Cardiac septum (tissue), 1 donor: ENCODE measurements around the gene EIF5A. TPM values are rescaled to one million over a fixed set of nuclear protein-coding genes. Genes with fewer than 3 reads are reported as not detected.

Experiments used
- DNase-seq: peaks from one replicate; pipeline ENCODE4 v3.0.0-alpha.2; 2020; ENCODE audit warnings: low spot score
- intact Hi-C: fragments of 100-400 bp; cut with DNase I; formaldehyde crosslinking; loops from one replicate; pipeline ENCODE4 v1.14.0; 2022
- total RNA-seq: library from RNA; stranded (reverse); fragmentation: NEBNext Ultra II Directional; extraction: Animal tissue kit (Norgen Biotek cat#: 25700); gene quantifications from one replicate; pipeline ENCODE4 v1.2.1, GENCODE V29; 2021
- donor health status: DM: no; HTN: no; CAD: no.

Gene EIF5A
- total RNA-seq, 1 donor from 2014 or later, result 263 TPM

DNA sequence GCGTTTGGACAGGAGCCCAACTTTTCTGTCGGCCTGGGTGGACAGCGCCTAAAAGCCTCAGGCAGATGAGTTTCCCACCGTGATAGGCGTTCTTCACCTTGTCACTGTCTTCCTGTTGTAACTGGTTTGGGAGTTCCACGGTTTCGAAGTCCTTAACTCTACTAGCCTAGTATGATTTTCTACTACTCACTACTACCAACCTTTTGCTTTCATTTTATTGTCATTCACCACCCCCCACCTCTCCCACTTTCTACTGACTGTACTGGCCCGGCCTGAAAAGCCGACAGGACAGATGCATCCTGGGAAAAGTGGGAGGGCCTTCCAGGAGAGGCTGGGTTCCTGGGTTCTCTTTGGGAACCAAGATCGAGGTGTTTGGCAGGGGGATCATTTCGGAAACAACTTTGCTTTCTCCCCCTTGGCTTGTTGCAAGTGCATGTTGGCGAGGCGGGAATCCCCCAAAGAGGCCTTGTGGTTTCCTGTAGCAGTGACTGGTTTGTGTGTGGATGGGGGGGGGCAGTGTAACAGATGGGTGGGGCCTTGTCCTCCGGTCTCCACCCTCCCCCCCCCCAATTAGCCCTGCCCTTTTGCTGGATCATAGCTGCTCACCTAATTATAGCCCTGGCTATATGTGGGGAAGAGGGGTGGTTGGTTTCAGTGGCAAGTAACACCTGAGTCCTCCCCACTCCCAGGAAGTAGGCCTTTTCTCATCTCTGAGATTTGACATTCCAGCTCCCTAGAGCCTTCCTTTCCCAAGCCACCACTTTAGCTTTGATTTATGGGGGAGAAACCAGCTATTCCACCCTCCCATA, 1.4 kb downstream of the EIF5A start:
- peak; percentile 86 for DNase-seq
- intact Hi-C loops, result loop anchor here (2.0 to 5.0 kb wide), 3 partner anchors 20 to 72 kb away; partner anchors contain the start of genes NEURL4 and PHF23

GRCh38 chr17:7309628-7310027, 2.2 kb downstream of the EIF5A start:
- no peak for DNase-seq
- intact Hi-C loops, result loop anchor here (2.0 to 5.0 kb wide), 3 partner anchors 19 to 72 kb away; partner anchors contain the start of genes NEURL4 and PHF23

GRCh38 chr17:7311110-7311705, 3.8 kb downstream of the EIF5A start:
- intact Hi-C loops, result no loop called here
- DNase-seq, result no peak

DNA sequence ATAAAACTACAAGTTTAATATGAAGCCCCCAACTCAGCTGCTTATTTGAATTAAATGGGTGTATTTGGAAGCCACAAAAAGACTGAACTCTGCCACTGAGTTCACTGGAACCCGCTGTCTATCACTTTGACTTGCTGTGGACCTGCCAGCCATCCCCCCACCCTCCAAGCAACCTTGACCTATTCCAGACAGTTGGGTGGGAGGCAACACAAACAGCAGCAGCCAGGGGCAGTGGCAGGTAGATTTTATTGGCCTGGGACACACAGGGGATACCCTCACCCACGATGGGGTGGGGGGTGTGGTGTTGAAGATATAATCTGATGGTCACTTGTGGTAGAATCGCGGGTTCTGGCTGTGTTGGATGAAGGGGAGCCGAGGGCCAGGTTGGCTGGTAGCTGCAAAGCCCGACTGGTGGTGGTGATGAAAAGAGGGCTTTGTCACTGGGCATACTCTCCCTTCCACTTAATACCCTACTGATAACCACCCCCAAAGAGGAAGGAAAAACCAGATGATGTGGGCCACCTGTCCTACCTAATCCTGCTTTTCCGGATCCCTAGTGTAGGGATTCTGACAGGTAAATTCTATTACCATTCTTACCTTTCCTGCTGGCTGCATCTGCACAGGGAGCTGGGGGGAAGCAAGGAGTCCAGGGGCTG, 5.1 kb downstream of the EIF5A start:
- intact Hi-C loops, result no loop called here
- DNase-seq, result no peak

DNA sequence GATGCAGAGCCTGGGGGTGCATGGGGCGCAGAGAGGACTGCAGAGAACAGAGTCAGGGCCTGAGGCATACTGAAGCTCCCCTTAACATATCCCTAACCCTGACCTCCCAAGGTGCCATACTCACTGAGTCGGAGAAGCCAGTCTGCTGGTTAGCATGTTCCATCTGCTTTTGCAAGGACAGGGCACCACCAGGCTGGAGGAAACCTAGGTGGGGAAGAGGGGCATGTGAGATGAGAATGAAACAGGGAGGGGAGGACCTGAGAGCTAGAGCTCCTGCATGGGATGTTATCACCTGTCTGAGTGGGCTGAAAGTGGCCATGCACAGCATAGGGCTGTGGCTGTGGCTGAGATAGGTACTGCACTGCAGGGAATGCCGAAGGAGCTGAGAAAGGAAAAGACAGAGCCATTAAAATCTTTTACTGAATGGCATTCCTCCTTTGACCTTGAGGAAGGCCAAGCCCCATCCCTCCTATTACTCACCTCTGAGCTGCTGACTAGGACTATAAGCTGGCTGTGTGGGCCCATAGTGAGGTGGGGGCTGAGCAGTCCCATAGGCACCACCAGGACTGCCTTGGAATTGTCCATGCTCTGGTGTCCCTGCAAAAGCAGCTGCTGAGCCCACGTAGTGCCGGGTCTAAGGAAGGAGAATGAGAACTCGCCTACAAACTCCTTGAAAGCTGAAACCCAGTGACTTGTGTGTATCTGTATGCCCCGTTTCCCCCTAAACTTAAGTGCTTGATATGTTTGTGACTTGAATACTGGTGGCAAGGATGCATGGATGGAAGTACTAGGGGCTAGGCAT, 5.9 kb downstream of the EIF5A start:
- intact Hi-C loops, result no loop called here
- no peak for DNase-seq

DNA sequence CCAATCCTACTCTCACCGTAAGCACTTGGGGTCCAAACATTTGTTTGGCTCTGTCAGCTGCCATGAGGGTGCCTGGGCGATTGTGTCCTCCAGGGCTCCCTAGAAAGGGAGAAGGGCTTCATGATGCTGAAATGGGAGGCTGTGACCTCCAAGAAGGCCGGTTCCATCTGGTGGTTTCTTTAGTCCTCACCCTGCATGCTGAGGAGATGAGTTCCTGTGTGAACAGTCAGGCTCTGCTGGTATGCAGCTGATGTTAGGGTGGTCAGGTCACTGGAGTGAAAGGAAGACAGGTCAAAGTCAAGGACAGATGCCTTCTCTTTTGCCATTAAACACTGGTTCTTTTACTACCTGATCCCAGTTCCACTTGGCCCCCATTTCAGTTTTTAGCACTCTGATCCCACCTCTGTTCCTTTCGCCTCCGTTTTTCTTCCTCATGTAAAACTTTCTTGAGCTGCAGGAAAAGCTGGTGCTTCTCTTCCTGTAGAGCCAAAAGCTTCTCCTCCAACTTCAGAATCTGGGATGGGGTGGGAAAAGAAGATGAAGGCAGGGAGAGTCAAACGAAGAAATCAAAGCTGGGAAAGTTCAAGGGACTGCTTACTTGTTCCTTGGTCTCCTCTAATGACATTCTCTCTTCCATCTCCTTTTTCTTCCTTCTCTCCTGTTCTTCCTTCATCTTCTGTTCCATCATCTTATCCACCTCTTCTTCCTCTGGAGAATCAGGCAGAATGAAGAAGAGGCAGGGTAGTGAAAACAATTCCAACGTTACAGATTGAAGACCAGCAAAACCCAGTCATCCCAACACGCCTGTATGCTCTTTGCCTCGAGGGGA, 6.7 kb downstream of the EIF5A start:
- intact Hi-C loops, result no loop called here
- DNase-seq, result no peak

DNA sequence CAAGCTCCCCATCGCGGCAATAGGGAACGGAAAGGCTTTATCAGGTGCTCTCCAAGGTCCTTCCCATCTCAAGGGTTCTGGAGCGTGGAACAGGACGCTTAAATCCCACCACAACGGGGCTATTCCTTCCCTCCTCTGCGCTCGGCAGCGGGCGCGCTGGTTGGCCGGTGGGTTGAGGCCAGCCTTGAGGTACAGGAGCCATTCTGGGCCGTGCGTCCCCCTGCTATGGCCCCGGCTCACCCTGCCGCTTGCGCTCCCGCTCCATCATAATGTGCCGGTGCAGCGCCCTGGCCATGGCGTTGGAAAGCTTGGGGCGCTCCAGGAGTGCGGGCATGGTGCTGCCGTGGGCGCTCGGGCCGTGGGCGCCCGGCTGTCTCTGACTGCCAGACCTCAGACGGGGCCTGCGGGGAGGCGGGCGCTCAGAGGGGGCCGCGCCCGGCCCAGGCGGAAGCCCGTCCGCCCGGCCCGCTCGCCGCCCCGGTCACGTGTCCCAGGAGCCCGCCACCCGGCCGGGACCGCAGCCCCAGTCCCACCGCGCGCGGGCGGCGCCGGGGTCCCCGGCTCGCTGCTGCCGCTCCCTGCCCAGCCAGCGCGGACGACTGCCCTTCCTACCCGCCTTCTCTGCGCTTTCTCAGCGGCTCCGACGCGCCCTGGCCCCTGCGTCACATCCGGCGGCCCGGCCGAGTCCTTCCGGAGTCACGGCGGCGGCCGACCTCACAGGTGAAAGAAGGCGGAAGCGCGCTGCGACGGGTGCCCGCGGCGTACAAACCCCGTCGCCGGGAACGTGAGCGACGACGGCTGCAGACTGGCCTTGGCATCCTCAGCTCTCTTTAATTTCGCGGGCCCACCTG, 7.5 kb downstream of the EIF5A start, which contains the start of gene GPS2:
Gene GPS2, minus strand, starts transcription at position 642 of the 851 bp plus-strand sequence. Its CDS starts 308 bp downstream, at position 334.
- peak; percentile 98 for DNase-seq
- intact Hi-C loops, result no loop called here

DNA sequence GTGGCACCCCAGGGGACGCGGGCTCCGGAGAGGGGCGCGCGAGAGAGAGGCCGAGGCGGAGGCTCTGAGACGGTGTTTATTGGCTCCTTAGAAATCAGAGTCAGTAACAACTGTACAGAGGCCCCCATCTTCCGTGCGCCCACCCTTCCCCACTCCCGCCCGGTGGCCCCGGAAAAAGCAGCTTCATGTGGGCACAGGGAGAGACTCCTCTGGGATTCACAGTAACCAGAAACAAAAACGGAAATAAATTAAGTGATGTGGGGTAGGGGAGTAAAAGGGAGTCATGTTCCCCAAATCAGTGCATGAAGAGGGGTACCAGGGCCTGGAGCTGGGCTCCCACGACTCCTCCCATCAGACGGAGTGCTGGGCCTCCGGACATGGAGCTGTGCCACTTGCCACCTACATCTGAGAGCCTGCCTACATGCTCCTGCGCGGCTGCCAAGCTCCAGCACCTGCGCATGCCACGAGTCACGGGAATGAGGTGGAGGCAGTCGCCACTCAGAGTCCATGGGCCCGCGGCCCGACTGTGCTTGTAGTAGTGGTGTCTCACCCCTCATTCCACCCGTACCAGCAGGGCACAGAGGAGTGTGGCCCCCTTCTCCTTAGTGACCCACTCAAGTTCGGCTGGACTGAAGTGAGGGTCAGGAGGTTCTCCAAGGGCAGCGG, 8.3 kb downstream of the EIF5A start:
- intact Hi-C loops, result no loop called here
- no peak for DNase-seq

GRCh38 chr17:7317161-7317803, 9.9 kb downstream of the EIF5A start:
- intact Hi-C loops, result no loop called here
- DNase-seq, result no peak

GRCh38 chr17:7318121-7318860, 10.9 kb downstream of the EIF5A start:
- intact Hi-C loops, result no loop called here
- no peak for DNase-seq

DNA sequence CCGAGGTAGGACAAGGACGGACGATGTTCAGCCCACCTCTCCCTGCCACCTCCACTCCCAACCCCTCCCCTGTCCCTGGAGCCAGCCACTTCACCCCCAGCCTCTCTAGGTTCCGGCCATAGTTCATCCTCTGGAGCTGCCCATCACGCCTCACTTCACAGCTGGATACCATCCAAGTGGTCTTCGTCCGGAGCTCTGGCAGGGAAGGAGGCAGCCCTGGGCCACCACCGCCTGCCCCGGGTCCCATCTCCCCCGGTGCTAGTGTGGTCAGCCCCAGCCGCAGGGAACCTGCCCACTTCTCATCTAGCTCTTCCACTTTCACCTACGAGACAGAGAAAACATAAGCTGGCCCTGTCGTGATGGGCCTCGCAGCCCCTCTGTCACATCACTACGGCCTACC, 14.0 kb downstream of the EIF5A start:
- intact Hi-C loops, result no loop called here
- DNase-seq, result no peak

DNA sequence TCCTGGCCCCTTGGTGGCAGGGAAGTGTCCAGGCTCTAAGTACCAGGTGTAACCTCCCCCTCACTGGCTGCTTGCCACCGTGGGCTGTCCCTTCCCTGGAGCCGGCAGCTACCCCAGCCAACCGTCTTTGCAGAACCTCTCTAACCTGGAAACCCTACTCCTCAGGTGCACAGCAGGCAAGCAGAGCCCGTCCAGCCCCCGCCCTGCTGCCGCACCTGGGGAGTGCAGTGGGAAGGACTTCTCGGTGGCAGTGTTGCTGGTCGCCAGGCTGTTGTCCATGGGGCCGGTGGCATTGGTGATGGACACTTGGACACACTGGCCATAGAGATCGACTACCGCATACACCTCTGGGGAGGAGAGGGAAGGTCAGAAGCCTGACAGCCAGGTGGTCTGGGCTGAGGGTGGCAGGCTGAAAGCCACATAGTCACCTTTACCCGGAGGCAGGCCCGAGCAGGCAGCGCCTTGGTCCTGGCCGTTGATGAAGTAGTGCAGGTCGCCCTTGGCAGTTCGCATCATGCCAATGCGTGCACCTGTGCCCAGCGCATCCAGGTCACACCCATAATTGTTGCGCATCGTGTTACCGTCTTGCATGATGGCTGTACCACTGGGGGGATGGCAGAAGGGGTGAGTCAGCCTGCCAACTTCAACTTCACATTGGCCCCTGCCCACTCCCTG, 15.2 kb downstream of the EIF5A start:
- no peak for DNase-seq
- intact Hi-C loops, result no loop called here

DNA sequence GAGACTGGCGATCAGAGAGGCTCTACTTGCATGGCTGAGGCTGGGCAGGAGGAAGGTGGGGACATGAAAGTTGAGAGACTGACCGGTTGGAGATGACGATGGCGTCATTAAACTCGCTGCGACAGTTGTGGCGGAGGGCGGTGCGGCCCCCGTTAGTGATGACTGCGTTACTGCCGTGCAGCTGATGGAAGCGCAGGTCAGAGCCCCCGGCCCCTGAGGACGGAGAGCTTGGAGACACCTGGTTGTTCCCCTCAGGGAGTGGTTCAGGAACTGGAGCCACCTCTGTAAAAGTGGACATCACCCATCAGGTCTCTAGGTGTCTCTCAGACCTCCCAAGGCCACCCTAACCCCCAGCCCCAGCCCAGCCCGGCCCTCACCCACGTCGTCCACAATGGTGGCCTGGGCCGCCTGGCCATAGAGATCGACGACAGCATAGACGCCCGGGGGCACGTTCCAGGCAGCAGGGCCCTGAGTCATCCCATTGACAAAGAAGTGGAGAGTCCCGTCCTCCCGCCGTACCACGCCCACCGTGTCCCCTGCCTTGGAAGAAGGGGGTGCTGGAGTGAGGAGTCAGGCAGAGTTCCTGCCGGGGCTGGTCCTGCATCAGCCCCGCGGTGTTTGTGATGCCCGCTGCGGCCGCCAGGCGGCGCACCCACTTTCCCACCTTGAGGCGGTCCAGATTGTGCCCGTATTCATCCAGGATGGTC, 16.5 kb downstream of the EIF5A start:
- intact Hi-C loops, result loop anchor here (2.0 kb wide), 1 partner anchor 21 kb away; no protein-coding TSS in a partner anchor
- no peak for DNase-seq

- intact Hi-C loops, result loop anchor here (2.0 kb wide), 1 partner anchor 20 kb away; no protein-coding TSS in a partner anchor
- DNase-seq, result no peak
Measured at GRCh38 chr17:7324438-7324779, 17.0 kb downstream of the EIF5A start.

DNA sequence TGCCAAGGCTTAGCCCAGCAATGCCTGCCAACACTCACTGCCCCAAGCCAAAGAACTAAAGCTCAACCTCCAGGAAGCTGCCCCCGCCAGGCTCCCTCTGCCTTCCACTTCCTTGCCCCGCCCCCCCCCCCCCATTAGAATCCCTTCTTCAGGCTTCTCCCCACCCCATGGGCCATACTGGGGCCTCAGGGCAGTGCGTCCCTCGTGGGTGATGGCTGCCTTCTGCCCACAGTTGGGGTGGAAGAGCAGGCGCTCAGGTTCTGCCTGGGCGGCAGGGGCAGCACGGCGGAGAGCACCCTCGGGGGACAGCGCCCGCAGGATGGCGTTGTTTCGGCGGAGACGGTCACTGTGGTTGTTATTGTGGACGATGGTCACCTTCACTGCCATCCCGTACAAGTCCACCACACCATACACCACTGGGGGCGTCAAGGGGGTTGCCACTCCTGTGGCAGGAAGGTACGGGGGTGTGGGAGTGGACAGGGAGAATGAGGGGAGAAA, 17.7 kb downstream of the EIF5A start:
- intact Hi-C loops, result loop anchor here (2.0 kb wide), 1 partner anchor 20 kb away; no protein-coding TSS in a partner anchor
- DNase-seq, result no peak
